HL-60 (cell line): ENCODE measurements around the gene PPP6C.
"Not testable (repeated sequence)": the region's sequence is repeated elsewhere in the genome, so short reads cannot be mapped to it uniquely, and the experiment has no call there.

Experiments
- DNase-seq, 2 experiments: peaks; one replicate each; pipeline ENCODE4 v3.0.0-alpha.2; 2010 to 2020; ENCODE audit warnings: low read depth in 1 of 2, low spot score in 1 of 2
- H3K27ac ChIP-seq: fragments of 250-450 bp; sonication (Bioruptor Pico); replicated peaks from 2 replicates; pipeline ENCODE4 v1.5.1; 2020; ENCODE audit warnings: mild to moderate bottlenecking, moderate library complexity
- H3K27me3 ChIP-seq: fragments of 250-450 bp; sonication (Bioruptor Pico); 2 replicates; pipeline ENCODE4 v1.5.1; 2021; ENCODE audit warnings: mild to moderate bottlenecking, moderate library complexity; ENCODE audit not compliant: insufficient read depth, poor library complexity, severe bottlenecking
- H3K4me3 ChIP-seq: replicated peaks from 2 replicates; pipeline ENCODE4 v1.5.1; 2011; ENCODE audit warnings: mild to moderate bottlenecking, control low read depth, low read length; ENCODE audit not compliant: insufficient read depth
- CTCF ChIP-seq: IDR thresholded peaks from one replicate; pipeline ENCODE4 v1.5.1; 2011; ENCODE audit warnings: low read length, control low read depth, inconsistent platforms; ENCODE audit not compliant: insufficient read depth
- GABPA ChIP-seq: IDR thresholded peaks from 2 replicates; pipeline ENCODE4 v1.6.1; 2012; ENCODE audit warnings: low read depth
- POLR2AphosphoS5 ChIP-seq: IDR thresholded peaks from 2 replicates; pipeline ENCODE4 v1.6.1; 2012; ENCODE audit warnings: low read depth
- REST ChIP-seq: IDR thresholded peaks from 2 replicates; pipeline ENCODE4 v1.6.1; 2012; ENCODE audit warnings: low read depth; ENCODE audit not compliant: insufficient replicate concordance
- SPI1 ChIP-seq: IDR thresholded peaks from 2 replicates; pipeline ENCODE4 v1.6.1; 2012; ENCODE audit warnings: low read depth, mild to moderate bottlenecking, borderline replicate concordance

Gene PPP6C

GRCh38 chr9:125235804-125236519 is 46.4 kb upstream of the PPP6C start:
- H3K4me3 ChIP-seq, result no peak overlapping the region
- no peak overlapping the region for H3K27ac ChIP-seq
- TF ChIP-seq REST (no peak), SPI1 (no peak), CTCF (no peak), POLR2AphosphoS5 (no peak), GABPA (no peak)
- H3K27me3 ChIP-seq, result no peaks in the 10 kb centered on the region
- no peak for DNase-seq

- H3K4me3 ChIP-seq, H3K27me3 ChIP-seq, H3K27ac ChIP-seq, DNase-seq: not testable (repeated sequence)
Observed at GRCh38 chr9:125234099-125234498, 44.5 kb upstream of the PPP6C start.

- Histone ChIP-seq H3K27me3 (no peaks in the 10 kb centered on the region), H3K4me3 (no peak overlapping the region), H3K27ac (no peak overlapping the region)
- TF ChIP-seq REST (no peak), GABPA (no peak), POLR2AphosphoS5 (no peak), SPI1 (no peak), CTCF (no peak)
- DNase-seq, result no peak
Observed at GRCh38 chr9:125233678-125234077, 44.1 kb upstream of the PPP6C start.

- H3K4me3 ChIP-seq, result no peak overlapping the region
- H3K27me3 ChIP-seq, result no peaks in the 10 kb centered on the region
- H3K27ac ChIP-seq, result no peak overlapping the region
- no peak for DNase-seq
- no peak for TF ChIP-seq GABPA
- no peak for TF ChIP-seq REST
- TF ChIP-seq CTCF, result no peak
- TF ChIP-seq SPI1, result no peak
- no peak for TF ChIP-seq POLR2AphosphoS5
Observed at GRCh38 chr9:125227761-125228160, 38.2 kb upstream of the PPP6C start.

- not testable (repeated sequence) for H3K4me3 ChIP-seq, H3K27ac ChIP-seq, H3K27me3 ChIP-seq, DNase-seq
Observed at GRCh38 chr9:125224858-125225257, 35.3 kb upstream of the PPP6C start.
